Stomach smooth muscle (tissue), 2 donors: ENCODE data around the gene TRIM24.

Experiments used
- H3K27ac ChIP-seq: one replicate; pipeline ENCODE4 v1.7.0; 2013; ENCODE audit warnings: mild to moderate bottlenecking, low read length, inconsistent platforms
- H3K27me3 ChIP-seq, 2 donors: one replicate each; pipeline ENCODE4 v1.7.0; 2013; ENCODE audit warnings: low read length in 2 of 2; ENCODE audit not compliant: insufficient read depth in 2 of 2, control insufficient read depth in 1 of 2
- H3K36me3 ChIP-seq, 2 donors: one replicate each; pipeline ENCODE4 v1.7.0; 2013; ENCODE audit warnings: low read length in 2 of 2; ENCODE audit not compliant: control insufficient read depth in 2 of 2, insufficient read depth in 2 of 2
- H3K4me1 ChIP-seq: one replicate; pipeline ENCODE4 v1.7.0; 2013; ENCODE audit warnings: low read length; ENCODE audit not compliant: control insufficient read depth, insufficient read depth
- H3K4me3 ChIP-seq, 2 donors: one replicate each; pipeline ENCODE4 v1.7.0; 2013; ENCODE audit warnings: low read length in 2 of 2
- H3K9ac ChIP-seq, 2 donors: one replicate each; pipeline ENCODE4 v1.7.0; 2013; ENCODE audit warnings: low read length in 2 of 2, mild to moderate bottlenecking in 1 of 2
- H3K9me3 ChIP-seq, 2 donors: one replicate each; pipeline ENCODE4 v1.7.0; 2013; ENCODE audit warnings: low read length in 2 of 2; ENCODE audit not compliant: control insufficient read depth in 2 of 2
- donor health status: healthy.
- donor health status: Pancreatic carcinoma.

Gene TRIM24

GRCh38 chr7:138622841-138623240 is 162.8 kb downstream of the TRIM24 start:
- H3K4me3 ChIP-seq: no peak overlapping the region
- H3K27me3 ChIP-seq: peaks cover 0 to 4% of the 10 kb centered on the region in 2 donors
- no peaks in the 10 kb centered on the region for H3K4me1 ChIP-seq
- H3K9ac ChIP-seq: no peak overlapping the region
- H3K27ac ChIP-seq: no peak overlapping the region
- no peaks in the 10 kb centered on the region for H3K36me3 ChIP-seq
- no peaks in the 10 kb centered on the region for H3K9me3 ChIP-seq

GRCh38 chr7:138625084-138625848 is 165.2 kb downstream of the TRIM24 start:
- Histone ChIP-seq H3K4me1 (no peaks in the 10 kb centered on the region), H3K9ac (no peak overlapping the region), H3K27ac (no peak overlapping the region), H3K27me3 (peaks cover 0 to 4% of the 10 kb centered on the region in 2 donors), H3K9me3 (no peaks in the 10 kb centered on the region), H3K4me3 (no peak overlapping the region), H3K36me3 (no peaks in the 10 kb centered on the region)

- Histone ChIP-seq H3K4me3 (no peak overlapping the region), H3K4me1 (no peaks in the 10 kb centered on the region), H3K27ac (no peak overlapping the region), H3K27me3 (peaks cover 0 to 4% of the 10 kb centered on the region in 2 donors), H3K36me3 (no peaks in the 10 kb centered on the region), H3K9ac (no peak overlapping the region), H3K9me3 (no peaks in the 10 kb centered on the region)
Observed at GRCh38 chr7:138625849-138626230, 165.8 kb downstream of the TRIM24 start.

- H3K4me3 ChIP-seq: no peak overlapping the region
Observed at GRCh38 chr7:138626846-138627245, 166.8 kb downstream of the TRIM24 start.

GRCh38 chr7:138627361-138627760 is 167.3 kb downstream of the TRIM24 start:
- Histone ChIP-seq H3K4me1 (no peaks in the 10 kb centered on the region), H3K4me3 (no peak overlapping the region), H3K27ac (no peak overlapping the region), H3K9ac (no peak overlapping the region), H3K27me3 (peaks cover 0 to 5% of the 10 kb centered on the region in 2 donors), H3K36me3 (no peaks in the 10 kb centered on the region), H3K9me3 (no peaks in the 10 kb centered on the region)

More at GRCh38 chr7:138626846-138627245, 166.8 kb downstream of the TRIM24 start:
- Histone ChIP-seq H3K9me3 (no peaks in the 10 kb centered on the region), H3K36me3 (no peaks in the 10 kb centered on the region), H3K27me3 (peaks cover 0 to 4% of the 10 kb centered on the region in 2 donors), H3K4me1 (no peaks in the 10 kb centered on the region), H3K27ac (no peak overlapping the region), H3K9ac (no peak overlapping the region)

GRCh38 chr7:138630059-138630610 is 170.1 kb downstream of the TRIM24 start:
- Histone ChIP-seq H3K4me1 (no peaks in the 10 kb centered on the region), H3K27me3 (peaks cover 0 to 8% of the 10 kb centered on the region in 2 donors), H3K9ac (no peak overlapping the region), H3K27ac (no peak overlapping the region), H3K4me3 (no peak overlapping the region), H3K9me3 (no peaks in the 10 kb centered on the region), H3K36me3 (no peaks in the 10 kb centered on the region)

- H3K4me1 ChIP-seq: no peaks in the 10 kb centered on the region
- peaks cover 0 to 4% of the 10 kb centered on the region in 2 donors for H3K27me3 ChIP-seq
- H3K4me3 ChIP-seq: no peak overlapping the region
- H3K36me3 ChIP-seq: no peaks in the 10 kb centered on the region
- no peak overlapping the region for H3K9ac ChIP-seq
- H3K9me3 ChIP-seq: no peaks in the 10 kb centered on the region
- H3K27ac ChIP-seq: no peak overlapping the region
Observed at GRCh38 chr7:138632384-138632783, 172.3 kb downstream of the TRIM24 start.

GRCh38 chr7:138632826-138633602 is 173.0 kb downstream of the TRIM24 start:
- H3K4me3 ChIP-seq: no peak overlapping the region

More at GRCh38 chr7:138632826-138633602, 173.0 kb downstream of the TRIM24 start:
- Histone ChIP-seq H3K9ac (no peak overlapping the region), H3K9me3 (no peaks in the 10 kb centered on the region), H3K27ac (no peak overlapping the region), H3K27me3 (peaks cover 0 to 4% of the 10 kb centered on the region in 2 donors), H3K36me3 (no peaks in the 10 kb centered on the region), H3K4me1 (no peaks in the 10 kb centered on the region)
